GM12891 (cell line): ENCODE measurements around the gene PSMB8.
A peak's percentile ranks its signal among the peaks of the same experiment; 100 is the strongest.

Source experiments
- POLR2AphosphoS5 ChIP-seq: IDR thresholded peaks from 2 replicates; pipeline ENCODE4 v1.6.1; 2011; ENCODE audit warnings: low read depth, low read length, control low read depth
- SPI1 ChIP-seq: IDR thresholded peaks from 2 replicates; pipeline ENCODE4 v1.6.1; 2011; ENCODE audit warnings: low read depth, low read length, control low read depth

- TF ChIP-seq POLR2AphosphoS5 (peak; percentile 60), SPI1 (peak; percentile 47)
These were observed 5.5 kb downstream of the PSMB8 start, which contains the start of gene TAP2 for GRCh38 chr6:32838114-32838958.
